Stomach (tissue), 9 donors: Measurements from ENCODE around the gene KCTD13. TPM values are rescaled to one million over a fixed set of nuclear protein-coding genes. Genes with fewer than 3 reads are reported as not detected.

Source experiments
- DNase-seq, 2 donors: peaks; one replicate each; pipeline versions ENCODE4 v3.0.0 to v3.0.0-alpha.2; 2013 to 2019
- H3K27ac ChIP-seq, 5 donors: fragments of 200-600 bp in 4 of 5; sonication (generic) in 4 of 5; one replicate each; pipeline ENCODE4 v1.5.1; 2013 to 2019; ENCODE audit warnings: mild to moderate bottlenecking in 1 of 5, moderate library complexity in 1 of 5
- H3K27me3 ChIP-seq, 3 donors: fragments of 200-600 bp; sonication (generic); one replicate each; pipeline ENCODE4 v1.5.1; 2017 to 2019; ENCODE audit warnings: mixed run types in 1 of 3
- H3K36me3 ChIP-seq, 4 donors: fragments of 200-600 bp; sonication (generic); 1 replicate in 3 of 4; 2 replicates in 1 of 4; pipeline ENCODE4 v1.5.1; 2016 to 2019
- H3K4me1 ChIP-seq, 4 donors: fragments of 200-600 bp; sonication (generic); one replicate each; pipeline ENCODE4 v1.5.1; 2016 to 2019
- H3K4me3 ChIP-seq, 4 donors: fragments of 200-600 bp; sonication (generic) in 3 of 4; one replicate each; pipeline ENCODE4 v1.5.1; 2016 to 2019; ENCODE audit warnings: mild to moderate bottlenecking in 1 of 4
- H3K9me3 ChIP-seq, 4 donors: fragments of 200-600 bp; sonication (generic); one replicate each; pipeline ENCODE4 v1.5.1; 2016 to 2019
- EP300 ChIP-seq: sonication (generic); formaldehyde crosslinking; IDR thresholded peaks from one replicate; pipeline ENCODE4 v1.6.1; 2017; ENCODE audit warnings: antibody characterized with exemption
- POLR2A ChIP-seq, 4 donors: fragments of 450-650 bp; IDR thresholded peaks; one replicate each; pipeline ENCODE4 v1.6.1; 2016; ENCODE audit warnings: antibody characterized with exemption in 4 of 4, control low read depth in 2 of 4, mild to moderate bottlenecking in 1 of 4, moderate library complexity in 1 of 4
- POLR2AphosphoS5 ChIP-seq, 3 donors: sonication (generic); formaldehyde crosslinking; IDR thresholded peaks; one replicate each; pipeline ENCODE4 v1.6.1; 2016; ENCODE audit warnings: antibody characterized with exemption in 3 of 3
- WGBS, 5 donors: extraction: QIAGEN DNeasy Blood & Tissue Kit in 3 of 5; methylation state at CpG; one replicate each; pipeline versions ENCODE4 v1.1.5 to v1.1.7; 2013 to 2018; 5-methylcytosine and 5-hydroxymethylcytosine counted together
- intact Hi-C: fragments of 100-400 bp; cut with DNase I; formaldehyde crosslinking; loops from one replicate; pipeline ENCODE4 v1.15.1; 2023; ENCODE audit warnings: low total_unique reads
- polyA plus RNA-seq, 3 donors: library from polyadenylated mRNA; stranded (reverse); fragments of 200-250 nt; gene quantifications; one replicate each; pipeline ENCODE4 v1.2.3, GENCODE V29; 2013
- total RNA-seq, 5 donors: library from RNA; depleted of rRNA; stranded (reverse); fragments of >200 nt; gene quantifications; one replicate each; pipeline versions ENCODE4 v1.1.0 to v1.2.3, GENCODE V29; 2014 to 2016
- TF ChIP-seq, protein P1 (sequence below), 7 experiments: fragments of 450-650 bp in 4 of 7; fragments of 200-600 bp in 3 of 7; sonication (generic) in 3 of 7; IDR thresholded peaks; one replicate each; pipeline ENCODE4 v1.5.1; 2016 to 2019; ENCODE audit warnings: antibody characterized with exemption in 7 of 7, control low read depth in 2 of 7, mild to moderate bottlenecking in 1 of 7
- donor health status: healthy with polysubstance abuse.
- donor health status: Bipolar disorder and iron deficiency.
- donor health status: healthy.

Gene KCTD13
- total and polyA plus RNA-seq, 8 donors = 6.3 to 182 (median 22.1) TPM

DNA sequence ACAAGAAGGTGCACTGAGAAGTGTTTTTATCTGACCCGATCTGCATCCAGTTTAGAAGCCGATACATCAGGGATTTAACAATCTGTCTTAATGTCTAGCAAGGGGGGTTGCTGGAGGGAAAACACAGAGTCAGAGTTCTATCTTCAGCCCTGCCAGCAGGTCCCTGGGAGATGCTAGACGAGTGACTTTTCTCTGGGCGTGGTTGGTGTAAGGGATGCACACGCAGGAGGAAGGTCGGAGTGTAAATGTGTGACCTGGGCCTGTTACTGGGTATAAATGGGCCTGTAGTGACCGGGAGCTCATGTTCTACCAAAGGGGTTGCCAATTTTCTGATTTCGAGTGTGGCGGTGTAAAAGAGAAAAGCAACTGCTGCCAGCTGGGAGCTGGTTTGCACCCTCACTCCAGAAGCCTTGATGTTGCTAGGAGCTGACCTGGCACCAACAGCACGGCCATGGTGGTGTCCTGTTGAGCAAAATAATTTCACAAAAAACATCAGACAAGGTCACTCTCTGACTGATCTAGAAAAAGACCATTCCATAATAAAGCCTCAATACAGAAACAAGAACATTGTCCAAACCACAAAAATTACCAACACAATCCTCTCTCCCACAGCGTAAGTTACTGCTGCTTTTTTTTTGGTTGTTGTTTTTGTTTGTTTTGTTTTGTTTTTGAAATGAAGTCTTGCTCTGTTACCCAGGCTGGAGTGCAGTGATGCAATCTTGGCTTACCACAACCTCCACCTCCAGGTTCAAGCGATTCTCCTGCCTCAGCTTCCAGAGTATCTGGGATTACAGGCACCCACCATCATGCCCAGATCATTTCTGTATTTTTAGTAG is 1.3 kb upstream of the KCTD13 start:
- peak overlapping the region; percentile 97 to 100 (median 98) for H3K4me3 ChIP-seq
- peak in 1 of 2 donors; percentile 12 for DNase-seq
- WGBS, 5 donors = 56 to 60% (median 57%) methylated on average over 12 of the region's 12 CpGs
- TF ChIP-seq POLR2AphosphoS5 (IDR thresholded peaks at IDR 0.05) = no peak
- H3K36me3 ChIP-seq = peaks cover 0 to 15% (median 10%) of the 10 kb centered on the region in 4 donors
- intact Hi-C loops = no loop called here
- H3K4me1 ChIP-seq = peaks cover 20 to 39% (median 30%) of the 10 kb centered on the region in 4 donors
- no peaks in the 10 kb centered on the region for H3K9me3 ChIP-seq
- H3K27ac ChIP-seq = peak overlapping the region in 4 of 5 donors; percentile 84 to 92 (median 90)
- H3K27me3 ChIP-seq = no peaks in the 10 kb centered on the region

DNA sequence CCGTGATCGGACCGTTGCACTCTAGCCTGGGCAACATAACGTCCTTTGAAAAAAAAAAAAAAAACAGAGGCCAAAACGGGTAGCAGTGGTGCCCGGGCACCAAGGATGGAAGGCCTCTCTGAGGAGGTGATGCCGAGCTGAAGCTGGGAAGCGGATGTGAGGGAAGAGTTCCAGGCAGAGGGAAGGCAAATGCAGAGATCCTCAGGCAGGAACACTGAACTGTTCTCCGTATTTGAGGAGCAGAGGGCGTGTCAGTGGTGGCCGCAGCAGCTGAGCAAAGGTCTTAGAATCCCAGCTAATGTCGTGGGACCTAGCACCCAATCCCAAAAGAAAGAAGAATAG is 656 bp upstream of the KCTD13 start:
- no peaks in the 10 kb centered on the region for H3K27me3 ChIP-seq
- 1 to 9% (median 3%) methylated on average over 12 of the region's 12 CpGs for WGBS, 5 donors
- intact Hi-C loops = no loop called here
- peak in 1 of 2 donors; percentile 66 for DNase-seq
- TF ChIP-seq, protein P1, sequence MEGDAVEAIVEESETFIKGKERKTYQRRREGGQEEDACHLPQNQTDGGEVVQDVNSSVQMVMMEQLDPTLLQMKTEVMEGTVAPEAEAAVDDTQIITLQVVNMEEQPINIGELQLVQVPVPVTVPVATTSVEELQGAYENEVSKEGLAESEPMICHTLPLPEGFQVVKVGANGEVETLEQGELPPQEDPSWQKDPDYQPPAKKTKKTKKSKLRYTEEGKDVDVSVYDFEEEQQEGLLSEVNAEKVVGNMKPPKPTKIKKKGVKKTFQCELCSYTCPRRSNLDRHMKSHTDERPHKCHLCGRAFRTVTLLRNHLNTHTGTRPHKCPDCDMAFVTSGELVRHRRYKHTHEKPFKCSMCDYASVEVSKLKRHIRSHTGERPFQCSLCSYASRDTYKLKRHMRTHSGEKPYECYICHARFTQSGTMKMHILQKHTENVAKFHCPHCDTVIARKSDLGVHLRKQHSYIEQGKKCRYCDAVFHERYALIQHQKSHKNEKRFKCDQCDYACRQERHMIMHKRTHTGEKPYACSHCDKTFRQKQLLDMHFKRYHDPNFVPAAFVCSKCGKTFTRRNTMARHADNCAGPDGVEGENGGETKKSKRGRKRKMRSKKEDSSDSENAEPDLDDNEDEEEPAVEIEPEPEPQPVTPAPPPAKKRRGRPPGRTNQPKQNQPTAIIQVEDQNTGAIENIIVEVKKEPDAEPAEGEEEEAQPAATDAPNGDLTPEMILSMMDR (IDR thresholded peaks at IDR 0.05) = no peak
- TF ChIP-seq POLR2AphosphoS5 (IDR thresholded peaks at IDR 0.05) = no peak
- TF ChIP-seq POLR2A (IDR thresholded peaks at IDR 0.05) = no peak
- TF ChIP-seq EP300 = no peak
- H3K9me3 ChIP-seq = no peaks in the 10 kb centered on the region
- peaks cover 0 to 21% (median 17%) of the 10 kb centered on the region in 4 donors for H3K36me3 ChIP-seq
- peaks cover 20 to 41% (median 30%) of the 10 kb centered on the region in 4 donors for H3K4me1 ChIP-seq
- peak overlapping the region; percentile 84 to 92 (median 91) for H3K27ac ChIP-seq
- peak overlapping the region; percentile 97 to 100 (median 98) for H3K4me3 ChIP-seq

DNA sequence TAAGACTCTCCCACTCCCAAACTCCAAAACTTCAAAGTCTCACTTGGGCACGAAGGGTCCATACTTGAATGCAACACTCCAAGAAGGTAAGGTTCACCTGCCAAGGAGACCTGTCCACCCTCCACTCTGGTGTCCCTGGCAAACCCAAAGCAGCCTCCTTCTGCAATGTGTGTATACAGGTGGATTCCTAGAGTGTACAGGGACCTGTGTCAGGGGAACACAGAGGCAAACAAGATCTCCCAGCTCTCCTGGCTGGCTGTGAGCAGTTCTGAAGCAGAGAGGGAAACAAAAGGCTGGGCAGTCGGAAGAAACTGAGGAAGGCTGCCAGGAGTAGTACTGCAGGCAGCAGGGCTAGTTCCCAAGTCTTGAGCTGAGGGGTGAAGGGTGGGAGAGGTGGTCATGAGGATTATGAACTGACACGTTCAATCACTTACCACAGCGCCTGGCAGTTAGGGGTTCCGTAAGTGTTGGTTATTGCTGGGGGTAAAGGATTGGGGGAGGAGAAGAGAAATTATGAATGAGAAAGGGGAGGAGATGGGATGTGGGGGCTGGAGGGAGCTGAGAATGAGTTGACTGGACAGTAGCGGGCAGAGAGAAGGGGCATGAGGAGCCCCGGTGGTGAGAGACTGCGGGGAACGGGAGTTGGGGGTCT is 795 bp downstream of the KCTD13 start:
- WGBS, 5 donors = 4 to 12% (median 6%) methylated on average over 7 to 9 of the region's 9 CpGs
- Histone ChIP-seq H3K4me3 (peak overlapping the region; percentile 97 to 100 (median 98)), H3K27ac (peak overlapping the region in 4 of 5 donors; percentile 84 to 92 (median 90)), H3K9me3 (no peaks in the 10 kb centered on the region), H3K4me1 (peaks cover 20 to 44% (median 30%) of the 10 kb centered on the region in 4 donors), H3K27me3 (no peaks in the 10 kb centered on the region), H3K36me3 (peaks cover 0 to 36% (median 31%) of the 10 kb centered on the region in 4 donors)
- intact Hi-C loops = no loop called here
- TF ChIP-seq POLR2AphosphoS5 (IDR thresholded peaks at IDR 0.05) = no peak
- peak in 1 of 2 donors; percentile 35 for DNase-seq

DNA sequence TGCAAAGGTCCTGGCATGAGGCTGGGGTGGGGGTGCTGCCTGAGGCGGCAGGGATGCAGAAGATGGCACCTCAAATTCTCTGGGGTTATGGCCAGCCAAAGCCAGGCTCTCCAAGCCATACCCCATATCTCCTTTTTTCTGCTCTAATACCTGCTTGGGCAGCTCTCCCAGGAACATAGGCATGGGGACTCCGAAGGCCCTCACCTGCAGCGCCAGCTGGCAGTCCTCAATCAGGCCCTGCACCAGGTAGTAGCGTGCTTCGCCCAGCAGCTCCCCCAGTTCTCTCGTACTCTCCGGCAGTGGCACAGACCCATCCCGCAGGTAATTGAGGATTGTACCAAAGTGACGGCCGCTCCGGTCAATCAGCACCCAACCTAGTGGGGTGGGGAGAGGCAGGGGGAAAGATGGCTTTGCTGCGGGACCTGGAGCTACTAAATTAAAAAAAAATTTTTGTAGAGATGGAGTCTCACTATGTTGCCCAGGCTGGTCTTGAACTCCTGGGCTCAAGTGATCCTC is 3.0 kb downstream of the KCTD13 start:
- H3K9me3 ChIP-seq = no peaks in the 10 kb centered on the region
- no peak overlapping the region for H3K27ac ChIP-seq
- H3K4me3 ChIP-seq = no peak overlapping the region
- H3K27me3 ChIP-seq = no peaks in the 10 kb centered on the region
- TF ChIP-seq, protein P1 (IDR thresholded peaks at IDR 0.05) = no peak
- no peak for TF ChIP-seq POLR2AphosphoS5 (IDR thresholded peaks at IDR 0.05)
- TF ChIP-seq POLR2A (IDR thresholded peaks at IDR 0.05) = no peak
- no peak for TF ChIP-seq EP300
- peaks cover 4 to 56% (median 53%) of the 10 kb centered on the region in 4 donors for H3K36me3 ChIP-seq
- peaks cover 20 to 44% (median 30%) of the 10 kb centered on the region in 4 donors for H3K4me1 ChIP-seq
- WGBS, 5 donors = 95 to 98% (median 96%) methylated on average over 12 of the region's 12 CpGs
- no peak for DNase-seq
- intact Hi-C loops = no loop called here

DNA sequence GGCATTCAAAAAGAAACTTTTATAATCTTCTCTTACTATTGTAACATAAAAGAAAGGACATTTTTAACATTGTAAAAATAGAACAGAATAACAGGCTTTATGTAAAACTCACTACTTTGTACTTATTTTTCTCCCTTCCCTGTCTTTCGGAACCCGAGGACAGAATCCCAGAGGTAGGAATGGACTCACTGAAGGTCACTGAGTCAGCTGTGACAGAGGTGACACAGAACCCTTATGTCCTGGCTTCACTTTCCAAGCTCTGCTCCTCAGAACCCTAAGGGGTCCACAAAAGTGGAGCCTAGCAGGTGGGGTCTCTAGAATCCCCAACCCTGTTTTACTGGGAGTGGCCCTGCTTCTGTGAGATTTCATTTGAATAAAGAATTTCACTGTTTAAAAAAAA is 3.7 kb downstream of the KCTD13 start:
- no peak for DNase-seq
- Histone ChIP-seq H3K4me3 (no peak overlapping the region), H3K27ac (no peak overlapping the region), H3K27me3 (no peaks in the 10 kb centered on the region), H3K4me1 (peaks cover 17 to 39% (median 27%) of the 10 kb centered on the region in 4 donors), H3K9me3 (no peaks in the 10 kb centered on the region), H3K36me3 (peaks cover 4 to 63% (median 59%) of the 10 kb centered on the region in 4 donors)
- intact Hi-C loops = no loop called here
- WGBS, 5 donors = 92 to 98% (median 95%) methylated on average over 2 of the region's 2 CpGs
- TF ChIP-seq POLR2AphosphoS5 (IDR thresholded peaks at IDR 0.05) (no peak), POLR2A (IDR thresholded peaks at IDR 0.05) (no peak), EP300 (no peak)
- TF ChIP-seq, protein P1 (IDR thresholded peaks at IDR 0.05) = no peak
